T follicular helper cell (primary cell): ENCODE measurements around the gene PTPRN2.

ENCODE experiments used
- DNase-seq: peaks from one replicate; pipeline ENCODE4 v3.0.0-alpha.2; 2020; ENCODE audit warnings: low read depth

PTPRN2 gene

DNA sequence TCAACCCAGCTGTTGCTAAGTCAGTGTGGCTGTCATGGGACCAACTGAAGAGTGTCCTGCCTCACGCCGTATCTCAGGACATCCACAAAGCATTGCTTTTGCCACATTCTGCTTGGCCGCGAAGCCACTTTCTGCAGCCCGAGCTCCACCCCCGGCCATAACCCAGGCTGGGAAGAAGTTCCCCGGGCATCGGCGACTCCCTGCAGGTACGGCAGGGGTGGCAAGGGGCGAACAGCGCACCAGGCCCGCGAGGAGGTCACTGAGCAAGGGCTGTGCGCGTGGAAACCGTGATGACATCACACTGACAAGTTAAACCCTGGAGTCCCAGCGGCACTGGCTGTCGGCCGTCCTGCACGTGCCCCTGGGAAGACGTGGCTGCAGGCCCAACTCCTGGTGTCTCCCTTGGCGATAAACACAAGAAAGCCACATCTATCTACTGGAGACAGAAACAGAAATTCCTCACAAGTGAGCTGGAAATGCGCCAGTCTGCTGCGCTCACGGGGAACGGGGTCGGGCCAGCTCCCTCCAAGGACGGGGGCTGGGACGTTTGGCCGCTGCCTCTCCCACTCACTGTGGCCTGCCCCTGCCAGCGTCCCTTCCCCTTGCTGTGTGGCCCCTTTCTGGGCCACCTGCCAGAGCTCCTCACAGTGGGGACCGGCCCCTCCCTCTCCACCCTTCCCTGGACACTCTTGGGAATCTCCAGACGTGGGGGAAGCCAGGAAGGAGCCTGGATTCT lies 924.5 kb downstream of the PTPRN2 start:
- no peak for DNase-seq

DNA sequence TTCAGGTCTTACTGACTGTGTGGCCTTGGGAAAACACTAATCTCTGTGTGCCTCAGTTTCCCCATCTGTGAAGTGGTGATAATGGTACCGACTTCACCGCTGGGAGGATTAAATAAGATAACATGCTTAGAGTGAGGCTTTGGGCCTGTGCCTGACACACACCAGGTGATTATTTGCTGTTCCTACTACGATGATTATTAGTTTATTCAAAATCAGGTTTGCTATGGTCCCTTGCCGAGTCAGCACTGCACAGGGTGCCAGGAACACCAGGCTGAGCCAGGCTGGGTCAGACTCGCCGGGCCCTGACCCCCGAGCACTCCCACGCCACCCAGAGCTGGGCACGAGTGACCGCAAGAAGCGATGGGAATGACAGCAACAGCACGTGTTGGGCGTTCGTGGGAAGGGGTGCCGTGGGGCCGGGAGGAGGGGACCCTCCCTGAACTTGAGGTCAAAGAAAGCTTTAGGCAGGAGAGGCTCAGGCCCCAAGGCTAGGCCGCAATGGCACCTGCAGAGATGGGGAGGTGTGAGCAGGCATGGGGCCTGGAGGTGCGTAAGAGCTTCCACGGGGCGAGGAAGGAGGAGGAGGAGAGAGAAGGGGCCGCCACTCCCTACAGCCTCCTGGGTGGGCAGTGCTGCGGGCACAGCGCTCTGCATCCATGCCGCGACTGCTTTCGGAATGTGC lies 925.4 kb downstream of the PTPRN2 start:
- no peak for DNase-seq

DNA sequence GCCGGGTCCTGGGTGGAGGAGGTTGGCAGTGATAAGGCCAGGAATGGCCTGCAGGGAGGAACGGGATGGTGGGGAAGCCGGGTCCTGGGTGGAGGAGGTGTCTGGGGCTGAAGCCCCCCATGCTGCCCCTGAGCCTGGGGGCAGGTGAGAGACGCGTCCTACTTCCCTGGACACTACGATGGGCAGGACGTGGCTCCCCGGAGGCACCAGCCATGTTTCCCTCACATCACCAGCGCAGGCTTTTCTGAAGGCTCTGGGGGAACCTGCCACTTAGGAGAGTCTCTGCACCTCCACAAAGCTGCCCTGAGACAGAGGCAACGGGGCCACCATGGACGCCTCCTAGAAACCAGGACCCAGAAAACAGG lies 926.0 kb downstream of the PTPRN2 start:
- no peak for DNase-seq

DNA sequence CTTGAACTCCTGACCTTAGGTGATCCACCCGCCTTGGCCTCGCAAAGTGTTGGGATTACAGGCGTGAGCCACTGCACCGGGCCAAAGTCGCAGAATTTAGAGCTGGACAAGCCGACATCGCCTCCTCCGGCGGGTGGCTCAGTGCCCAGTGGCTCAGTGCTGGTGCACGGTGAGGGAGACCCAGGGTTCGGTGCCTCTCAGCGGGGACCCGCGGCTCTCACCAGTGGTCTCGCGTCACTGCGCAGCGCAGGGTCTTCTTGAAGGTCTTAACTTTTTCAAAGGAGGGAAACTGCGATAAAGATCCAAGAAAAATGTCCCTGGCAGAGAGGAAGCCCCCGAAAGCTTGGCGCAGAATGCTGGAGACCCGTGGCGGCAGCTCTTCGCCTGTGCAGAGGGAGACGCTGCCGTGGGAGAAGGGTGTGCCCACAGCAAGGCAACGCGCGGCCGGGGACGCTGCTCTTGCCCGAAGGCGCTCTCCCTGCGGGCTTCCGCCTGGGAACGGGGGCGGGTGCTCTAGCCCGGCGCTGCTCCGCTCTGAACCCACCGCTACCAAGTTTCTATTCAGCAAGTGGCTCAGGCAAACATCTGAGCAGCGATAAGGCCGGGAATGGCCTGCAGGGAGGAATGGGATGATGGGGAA lies 926.5 kb downstream of the PTPRN2 start:
- DNase-seq = no peak

DNA sequence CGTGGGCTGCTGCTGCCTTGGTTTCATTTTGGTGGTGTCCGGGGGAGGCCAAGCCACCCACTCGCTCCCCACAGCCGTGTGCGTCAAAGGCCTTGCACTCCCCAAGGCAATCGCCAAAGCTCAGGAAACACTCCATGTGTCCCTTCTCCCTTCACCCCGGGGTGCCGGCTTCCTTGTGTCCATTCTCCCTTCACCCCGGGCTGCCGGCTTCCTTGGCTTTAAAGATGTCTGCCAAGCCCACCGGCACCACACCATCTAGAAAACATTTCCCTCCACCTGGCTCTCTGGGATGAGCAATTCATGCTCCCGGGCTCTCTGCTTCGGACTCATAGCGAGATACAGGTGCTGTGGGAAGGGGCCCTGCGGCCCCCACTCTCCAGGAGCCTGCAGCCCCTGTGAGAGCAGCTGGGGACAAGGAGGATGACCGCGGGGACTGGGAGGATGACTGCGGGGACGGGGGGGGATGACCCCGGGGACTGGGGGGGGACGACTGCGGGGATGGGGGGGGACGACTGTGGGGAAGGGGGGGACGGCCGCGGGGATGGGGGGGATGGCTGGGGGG lies 928.7 kb downstream of the PTPRN2 start:
- DNase-seq = no peak

DNA sequence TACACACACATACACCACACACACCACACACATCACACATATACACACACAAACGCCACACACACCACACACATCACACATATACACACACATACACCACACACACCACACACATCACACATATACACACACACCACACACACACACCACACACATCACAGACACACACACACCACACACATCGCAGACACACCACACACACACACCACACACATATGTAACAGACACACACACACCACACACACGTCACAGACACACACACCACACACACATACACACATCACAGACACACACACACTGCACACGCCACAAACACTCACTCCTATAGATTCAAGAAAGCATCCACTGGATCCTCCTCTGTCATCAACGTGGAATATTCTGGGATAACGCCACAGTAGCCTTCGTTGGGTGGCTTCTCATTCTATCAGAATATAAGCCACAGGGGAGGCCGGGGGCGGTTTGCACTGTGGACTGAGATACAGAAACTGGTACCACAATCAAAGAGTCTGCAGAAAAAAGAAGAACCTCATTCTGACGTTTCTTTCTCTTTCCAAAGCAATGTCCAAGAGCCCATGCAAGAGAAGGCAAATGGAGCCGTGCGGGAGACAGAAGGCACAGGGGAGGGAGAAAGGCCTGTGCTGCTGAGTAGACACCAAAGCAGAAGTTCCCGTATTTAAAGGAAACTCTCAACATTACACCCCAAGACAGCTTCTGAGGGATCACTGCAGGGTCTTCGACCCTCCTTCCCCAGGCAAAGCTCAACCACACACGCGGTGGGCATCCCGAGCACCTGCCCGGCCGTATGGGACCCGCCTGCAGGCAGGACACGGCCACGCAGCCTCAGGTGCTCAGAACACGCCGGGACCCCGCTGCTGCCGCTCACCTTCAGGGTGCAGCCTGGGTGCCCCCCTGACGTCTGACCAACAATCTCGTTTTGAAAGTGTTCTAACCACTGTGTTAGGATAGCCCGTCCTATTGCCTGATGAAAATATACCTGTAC lies 929.6 kb downstream of the PTPRN2 start:
- DNase-seq = no peak

DNA sequence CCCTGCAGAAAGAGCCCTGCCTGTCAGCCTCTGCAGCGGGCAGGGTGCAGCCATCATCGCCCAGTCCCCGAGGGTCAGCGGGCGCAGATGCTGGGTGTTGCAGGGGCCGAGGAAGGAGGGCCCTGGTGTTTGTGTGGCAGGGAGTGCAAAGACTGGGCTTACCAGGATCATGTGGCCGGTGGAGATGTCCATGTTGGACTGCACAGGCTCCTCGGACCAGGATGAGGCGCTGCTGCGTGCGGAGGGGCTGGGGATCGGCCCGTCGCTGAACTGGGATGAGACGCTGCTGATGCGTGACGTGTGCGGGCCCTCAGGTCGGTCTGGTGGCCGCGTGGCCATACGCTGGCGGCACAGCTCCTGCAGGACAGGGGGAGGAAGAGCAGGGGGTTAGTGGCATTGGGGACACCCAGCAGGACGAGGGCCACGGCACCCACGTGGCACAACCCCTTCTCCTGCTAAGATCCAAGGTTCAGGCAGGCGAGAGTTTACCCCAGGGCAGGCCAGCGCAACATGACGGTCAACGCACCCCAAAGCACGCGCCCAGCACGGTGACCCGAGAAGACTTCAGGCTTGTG lies 931.3 kb downstream of the PTPRN2 start:
- no peak for DNase-seq

DNA sequence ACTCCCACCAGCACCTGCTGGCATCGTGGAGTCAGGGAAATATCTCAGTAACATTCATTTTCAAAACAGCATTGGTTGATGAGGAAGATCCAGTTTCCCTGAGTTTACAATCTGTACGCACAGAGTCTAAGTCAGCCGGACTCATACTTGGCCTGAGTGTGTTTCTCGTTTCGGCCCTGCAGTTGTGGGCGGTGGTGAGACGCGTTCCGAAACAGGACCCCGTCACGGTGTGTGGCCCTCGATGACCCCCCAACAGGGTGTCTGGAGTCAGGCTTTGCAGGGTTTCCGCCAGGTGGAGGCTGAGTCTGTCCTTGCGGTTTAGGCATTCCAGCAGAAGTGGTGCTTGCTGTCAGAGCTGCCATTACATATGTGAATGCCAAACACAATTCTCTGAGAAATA lies 933.3 kb downstream of the PTPRN2 start:
- DNase-seq = no peak

DNA sequence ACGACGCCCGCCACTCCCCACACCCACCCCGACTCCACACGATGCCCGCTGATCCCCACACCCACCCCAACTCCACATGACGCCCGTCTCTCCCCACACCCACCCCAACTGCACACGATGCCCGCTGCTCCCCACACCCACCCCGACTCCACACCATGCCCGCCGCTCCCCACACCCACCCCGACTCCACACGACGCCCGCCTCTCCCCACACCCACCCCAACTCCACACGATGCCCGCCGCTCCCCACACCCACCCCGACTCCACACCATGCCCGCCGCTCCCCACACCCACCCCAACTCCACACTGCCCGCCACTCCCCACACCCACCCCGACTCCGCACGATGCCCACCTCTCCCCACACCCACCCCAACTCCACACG lies 933.8 kb downstream of the PTPRN2 start:
- DNase-seq = no peak

DNA sequence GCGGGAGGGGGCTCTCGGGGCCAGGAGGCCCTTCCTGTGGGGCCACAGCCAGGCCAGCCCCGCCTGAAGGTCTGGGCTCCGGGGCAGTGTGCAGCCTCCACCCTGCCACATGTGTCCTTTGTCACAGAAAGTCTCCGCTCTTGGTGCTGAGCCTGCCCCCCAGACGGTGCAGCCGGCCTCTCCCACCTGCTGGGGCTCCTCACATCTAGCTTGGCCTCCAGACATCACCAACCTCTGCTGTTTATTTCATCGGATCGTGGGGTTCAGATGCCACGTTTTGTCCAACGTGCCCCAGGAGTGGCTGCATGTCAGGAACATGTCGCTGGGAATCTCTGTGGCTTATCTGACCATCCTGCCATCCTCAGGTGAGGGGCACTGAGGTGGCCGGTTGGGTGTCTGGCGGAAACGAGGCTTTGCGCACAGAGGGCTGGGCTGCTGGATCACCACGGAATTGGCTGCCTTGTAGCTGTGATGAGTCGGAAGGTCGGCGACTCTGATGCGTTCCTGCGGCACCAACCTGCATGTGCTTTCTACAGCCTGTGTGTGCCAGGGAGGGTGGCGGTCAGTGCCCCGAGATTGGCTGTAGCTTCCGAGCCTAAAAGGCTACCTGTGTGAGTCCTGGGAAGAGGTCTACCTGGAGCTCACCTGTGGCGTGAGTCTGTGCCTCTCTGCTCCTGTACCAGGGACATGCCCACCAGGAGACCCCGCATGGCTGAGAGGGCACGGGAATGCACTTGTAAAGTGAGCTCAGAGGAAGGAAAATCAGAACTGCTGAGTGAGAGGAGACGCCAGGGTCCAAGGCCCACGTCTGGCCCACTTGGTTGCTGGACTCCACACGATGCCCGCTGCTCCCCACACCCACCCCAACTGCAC lies 934.4 kb downstream of the PTPRN2 start:
- DNase-seq = no peak

DNA sequence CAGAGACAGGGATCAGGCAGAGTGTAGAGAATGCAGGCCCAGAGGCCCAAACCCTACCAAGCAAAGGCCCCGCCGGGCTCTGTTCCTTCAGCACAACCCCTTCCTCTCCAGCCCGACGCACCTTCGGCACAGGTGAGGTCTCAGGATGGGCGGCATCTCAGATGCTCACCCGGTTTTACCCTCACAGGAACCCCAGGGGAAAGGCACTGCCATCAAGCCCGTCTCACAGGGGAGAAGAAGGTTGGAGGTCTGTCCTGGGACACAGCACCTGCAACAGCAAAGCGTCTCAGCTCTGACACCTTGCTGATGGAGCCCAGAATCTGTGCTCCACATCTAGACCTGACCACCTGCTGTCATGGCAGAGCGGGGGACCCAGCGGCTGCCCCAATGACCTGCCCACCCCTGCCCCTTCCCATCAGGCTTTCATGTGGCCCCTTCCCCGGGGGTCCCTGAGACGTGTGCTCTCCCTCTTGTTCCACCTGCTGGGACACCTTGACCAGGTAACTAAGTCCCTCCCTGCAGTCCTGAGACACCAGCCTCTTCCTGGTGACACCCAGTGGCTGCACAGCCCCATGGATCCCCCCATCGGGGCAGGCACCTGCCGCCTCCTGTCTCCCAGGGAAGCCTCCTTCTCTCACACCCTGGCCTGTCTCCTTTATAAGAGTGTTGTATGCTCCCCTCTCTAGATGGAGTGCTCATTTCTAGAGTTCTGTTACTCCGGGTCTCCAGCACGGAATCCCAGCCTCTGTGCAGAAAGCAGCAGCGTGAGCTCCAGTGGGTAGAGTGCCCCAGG lies 935.3 kb downstream of the PTPRN2 start:
- no peak for DNase-seq

DNA sequence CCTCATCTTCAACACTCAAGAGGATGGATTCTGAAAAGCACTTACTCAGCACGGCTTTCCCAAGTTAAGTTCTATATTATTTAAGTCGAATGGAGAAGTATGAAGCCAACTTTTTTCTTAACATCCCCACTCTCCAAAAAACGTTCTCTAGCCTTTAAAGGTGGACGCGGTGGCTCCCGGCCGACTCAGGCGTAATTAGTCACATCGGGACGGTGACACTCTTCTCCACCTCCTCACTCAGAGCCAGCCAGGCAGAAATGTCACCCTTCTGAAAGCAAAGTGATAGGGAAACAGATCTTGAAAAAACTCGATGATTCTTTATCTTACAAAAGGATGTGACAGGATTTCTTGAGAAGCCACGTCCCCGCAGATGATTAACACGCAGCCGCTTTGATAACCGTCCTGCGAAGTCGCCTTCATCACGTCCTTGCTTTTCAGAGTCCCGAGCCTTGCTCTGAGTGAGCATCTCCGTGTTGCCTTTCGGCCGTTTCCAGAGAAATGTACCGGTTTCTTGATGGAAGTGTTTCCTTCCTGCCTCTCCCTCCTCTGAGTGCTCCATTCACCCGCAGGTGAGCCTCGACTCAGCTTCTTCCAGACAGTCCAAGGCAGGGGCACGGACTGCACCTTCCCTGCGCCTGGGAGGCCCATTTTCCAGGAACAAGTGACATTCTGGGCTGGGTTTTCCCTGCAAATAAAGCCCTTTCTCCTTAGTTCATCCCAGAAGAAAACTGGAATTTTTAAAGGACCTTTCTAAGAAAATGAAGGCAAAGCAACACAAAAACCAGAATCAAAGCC lies 936.1 kb downstream of the PTPRN2 start:
- no peak for DNase-seq

DNA sequence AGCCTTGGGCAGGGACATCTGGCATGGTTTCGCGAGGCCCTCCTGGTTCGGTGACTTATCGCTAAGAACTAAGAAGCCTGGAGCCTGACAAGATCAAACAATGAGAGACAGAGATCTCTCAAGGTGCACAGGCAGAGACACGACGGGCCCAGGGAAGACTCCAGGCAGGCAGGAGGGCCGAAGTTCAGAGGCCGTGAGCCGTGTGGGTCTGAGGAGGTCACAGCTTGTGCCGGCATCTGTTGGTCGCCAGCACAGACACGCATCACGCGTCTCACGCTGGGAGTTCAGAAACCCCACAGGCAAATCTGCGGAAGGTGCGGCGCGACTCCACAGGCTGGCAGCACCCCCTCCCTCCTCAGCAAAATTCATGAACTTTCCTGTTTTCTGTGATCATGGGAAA lies 936.8 kb downstream of the PTPRN2 start:
- DNase-seq = no peak

DNA sequence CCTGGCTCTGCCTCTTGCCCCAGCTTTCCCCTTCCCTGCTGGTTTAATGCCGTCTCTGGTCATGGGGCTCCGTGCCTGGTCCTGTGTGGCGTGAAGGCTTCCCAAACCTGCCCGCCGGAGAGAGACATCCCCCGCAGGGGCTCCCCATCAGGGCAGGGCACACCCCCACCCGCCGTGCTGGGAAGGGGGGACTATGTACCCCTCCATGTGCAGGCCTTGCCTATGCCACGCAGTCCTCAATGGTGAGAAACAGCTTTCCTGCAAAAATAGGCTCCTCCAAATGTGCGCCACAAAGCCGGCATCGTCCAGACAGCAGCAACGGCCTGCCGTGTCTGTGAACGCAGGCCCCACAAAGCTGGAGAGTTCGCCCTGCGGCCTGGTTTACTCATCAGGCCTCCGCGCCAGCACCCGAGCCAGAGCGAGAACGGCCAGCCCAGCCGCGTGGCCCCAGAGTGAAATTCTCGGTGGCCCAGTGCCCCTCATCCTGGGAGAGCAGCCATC lies 937.4 kb downstream of the PTPRN2 start:
- no peak for DNase-seq

DNA sequence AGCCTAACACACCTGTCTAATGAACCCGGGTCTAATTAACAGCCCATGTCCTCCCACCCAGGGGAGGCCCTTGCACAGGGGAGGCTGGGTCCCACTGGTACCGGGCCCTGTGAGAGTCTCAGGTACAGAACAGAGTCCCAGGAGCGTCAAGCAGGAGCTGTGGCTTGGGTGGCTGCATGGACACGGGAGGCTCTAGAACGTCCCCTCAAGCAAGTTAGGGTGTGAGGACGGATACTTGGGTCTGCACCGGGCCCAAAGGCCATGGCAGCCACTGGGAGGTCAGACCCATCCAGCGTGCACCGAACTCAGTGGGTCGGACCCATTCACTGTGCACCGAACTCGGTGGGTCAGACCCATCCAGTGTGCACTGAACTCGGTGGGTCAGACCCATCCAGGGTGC lies 941.1 kb downstream of the PTPRN2 start:
- DNase-seq = no peak

DNA sequence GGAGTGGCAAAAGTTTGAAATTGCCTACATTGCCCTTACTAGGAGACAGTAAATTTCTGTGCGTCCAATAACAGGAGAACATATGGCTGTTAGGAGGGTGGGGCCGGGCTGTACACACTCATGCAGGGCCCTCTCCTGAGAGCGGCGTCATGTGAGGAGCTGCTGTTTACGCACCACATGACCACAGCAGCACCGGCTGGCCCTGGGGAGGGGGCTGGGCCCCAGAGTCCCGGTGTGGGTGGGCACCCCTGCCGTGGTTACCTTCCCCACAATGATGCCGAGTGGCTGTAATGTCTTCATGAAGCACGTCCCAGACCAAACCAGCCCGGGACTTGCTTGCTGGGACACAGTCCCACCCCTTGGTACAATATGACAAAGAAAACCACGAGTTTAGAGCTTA lies 942.1 kb downstream of the PTPRN2 start:
- DNase-seq = no peak

DNA sequence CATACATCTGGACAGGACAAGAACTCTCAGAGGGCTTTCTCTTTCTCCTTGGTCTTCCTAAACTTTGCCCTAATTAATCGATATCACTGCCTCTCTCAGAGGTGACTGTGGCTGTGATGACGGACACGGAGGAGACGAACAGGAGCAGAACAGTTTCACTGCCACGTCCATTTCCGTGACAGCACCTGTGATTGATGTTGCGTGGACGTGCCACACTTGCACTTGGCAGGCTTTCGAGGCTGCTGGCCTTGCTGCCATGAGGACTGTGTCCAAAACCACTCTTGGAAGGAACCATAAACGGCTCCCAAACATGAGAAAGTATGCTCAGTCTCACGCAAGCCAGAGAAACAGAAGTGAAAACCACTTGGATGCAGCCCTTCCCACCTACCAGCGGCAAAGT lies 942.7 kb downstream of the PTPRN2 start:
- no peak for DNase-seq

DNA sequence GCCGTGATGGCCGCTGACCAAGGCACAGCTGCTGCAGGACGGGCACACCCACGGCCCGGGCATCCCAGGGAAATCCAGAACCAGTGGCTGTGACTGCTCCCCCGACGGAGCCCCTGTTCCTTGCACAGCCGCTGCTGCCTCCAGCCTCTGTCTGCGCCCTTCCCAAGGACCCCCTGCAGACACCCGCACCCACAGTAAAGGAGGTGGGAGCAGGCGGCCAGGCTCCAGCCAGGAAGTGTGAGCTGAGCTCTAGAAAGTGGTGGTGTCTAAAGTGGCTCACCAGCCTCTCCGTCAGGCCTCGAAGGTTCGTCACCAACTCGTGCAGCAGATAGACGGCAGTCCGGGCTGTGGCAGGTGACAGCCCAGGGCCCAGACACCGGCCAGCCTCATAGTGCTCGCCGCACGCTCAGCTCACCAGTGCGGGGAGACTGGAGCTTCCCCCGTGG lies 944.1 kb downstream of the PTPRN2 start:
- no peak for DNase-seq

DNA sequence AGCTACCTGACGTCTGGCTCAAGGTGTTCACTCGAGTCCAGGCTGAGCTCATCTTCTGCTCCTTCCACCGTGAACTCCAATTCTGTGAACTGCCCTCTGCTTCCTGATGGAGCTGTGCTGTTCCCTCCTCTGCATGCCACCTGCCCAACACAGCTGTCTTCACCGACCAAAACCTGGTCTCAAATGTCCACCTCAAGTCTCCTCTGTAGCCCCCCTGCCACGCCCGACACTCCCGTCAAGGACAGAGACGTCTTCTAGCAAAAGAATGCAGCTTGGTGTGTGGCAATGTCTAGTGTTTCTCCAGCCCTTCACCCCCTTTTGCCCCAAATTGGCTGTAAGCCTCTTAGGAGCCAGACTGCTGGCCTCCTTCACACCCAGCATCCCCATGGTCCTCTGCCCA lies 945.8 kb downstream of the PTPRN2 start:
- DNase-seq = no peak
